H1 (cell line): ENCODE data around the gene RABEPK.
"Not testable (repeated sequence)": the region's sequence is repeated elsewhere in the genome, so short reads cannot be mapped to it uniquely, and the experiment has no call there.

Experiments used
- BRCA1 ChIP-seq: IDR thresholded peaks from 2 replicates; pipeline ENCODE4 v1.6.1; 2012; ENCODE audit warnings: low read depth, low read length, improper control_type of control experiment
- CEBPB ChIP-seq: IDR thresholded peaks from 2 replicates; pipeline ENCODE4 v1.6.1; 2012; ENCODE audit warnings: low read depth, low read length
- CREB1 ChIP-seq: IDR thresholded peaks from 2 replicates; pipeline ENCODE4 v1.6.1; 2012; ENCODE audit warnings: inconsistent platforms
- CTCF ChIP-seq, 3 experiments: IDR thresholded peaks; 1 replicate in 2 of 3; 2 replicates in 1 of 3; pipeline versions ENCODE4 v1.5.1 to v1.6.1; 2011; ENCODE audit warnings: low read length in 3 of 3, mild to moderate bottlenecking in 3 of 3, inconsistent platforms in 2 of 3, low read depth in 1 of 3, moderate library complexity in 1 of 3; ENCODE audit not compliant: insufficient read depth in 1 of 3; ENCODE audit errors: control extremely low read depth in 1 of 3
- EP300 ChIP-seq, 2 experiments: IDR thresholded peaks; 1 replicate in 1 of 2; 2 replicates in 1 of 2; pipeline ENCODE4 v1.6.1; 2011 to 2012; ENCODE audit warnings: low read depth in 2 of 2, low read length in 2 of 2, mild to moderate bottlenecking in 2 of 2, borderline replicate concordance in 1 of 2, inconsistent platforms in 1 of 2, moderate library complexity in 1 of 2
- EZH2 ChIP-seq: fragments of 200-600 bp; sonication (generic); IDR thresholded peaks from 2 replicates; pipeline ENCODE4 v1.7.1; 2012; ENCODE audit warnings: low read depth, mild to moderate bottlenecking, moderate library complexity, low read length, inconsistent platforms; ENCODE audit not compliant: severe bottlenecking
- HDAC6 ChIP-seq: IDR thresholded peaks from one replicate; pipeline ENCODE4 v1.7.1; 2012; ENCODE audit warnings: low read depth, mild to moderate bottlenecking, inconsistent platforms, low read length, moderate library complexity
- KDM1A ChIP-seq: fragments of 200-600, 300-600 bp; sonication (generic); IDR thresholded peaks from 2 replicates; pipeline ENCODE4 v1.7.1; 2016; ENCODE audit warnings: mild to moderate bottlenecking, low read length, borderline replicate concordance
- POLR2A ChIP-seq, 2 experiments: IDR thresholded peaks; 1 replicate in 1 of 2; 2 replicates in 1 of 2; pipeline ENCODE4 v1.6.1; 2011; ENCODE audit warnings: low read depth in 2 of 2, low read length in 2 of 2, mild to moderate bottlenecking in 2 of 2; ENCODE audit errors: control extremely low read depth in 1 of 2
- POLR2AphosphoS5 ChIP-seq: IDR thresholded peaks from 2 replicates; pipeline ENCODE4 v1.6.1; 2011; ENCODE audit warnings: low read depth, low read length
- SIRT6 ChIP-seq: IDR thresholded peaks from one replicate; pipeline ENCODE4 v1.7.1; 2012; ENCODE audit warnings: low read length, inconsistent platforms
- TAF1 ChIP-seq: IDR thresholded peaks from 2 replicates; pipeline ENCODE4 v1.6.1; 2011; ENCODE audit warnings: mild to moderate bottlenecking, low read depth, low read length
- ZNF274 ChIP-seq: IDR thresholded peaks from 2 replicates; pipeline ENCODE4 v1.7.0; 2012; ENCODE audit warnings: low read length, borderline replicate concordance; ENCODE audit errors: extremely low read depth

- TF ChIP-seq EZH2; KDM1A; POLR2A (IDR thresholded peaks at IDR 0.05; ENCODE audit: control extremely low read depth in 1 of 2, low read depth in 2 of 2, low read length in 2 of 2); CTCF (IDR thresholded peaks at IDR 0.05; ENCODE audit: control extremely low read depth in 1 of 3, insufficient read depth in 1 of 3, low read depth in 1 of 3, low read length in 3 of 3); TAF1; HDAC6; POLR2AphosphoS5; EP300 (IDR thresholded peaks at IDR 0.05; ENCODE audit: borderline replicate concordance in 1 of 2, low read depth in 2 of 2, low read length in 2 of 2); CREB1; SIRT6; ZNF274; BRCA1; CEBPB: not testable (repeated sequence)
Observed at GRCh38 chr9:125181756-125182155, 18.6 kb upstream of the RABEPK start.
